LNCAP (cell line): ENCODE measurements around the gene BCOR.

ENCODE experiments used
- CTCF ChIP-seq: fragments of 450-650 bp; IDR thresholded peaks from 2 replicates; pipeline ENCODE4 v1.5.1; 2017; ENCODE audit warnings: mild to moderate bottlenecking

BCOR gene

GRCh38 chrX:40095583-40096394 is 2.0 kb downstream of the BCOR start:
- TF ChIP-seq CTCF = no peak

- TF ChIP-seq CTCF = no peak
Observed at GRCh38 chrX:40094900-40095582, 2.7 kb downstream of the BCOR start.

- TF ChIP-seq CTCF = no peak
Observed at GRCh38 chrX:40094041-40094899, 3.5 kb downstream of the BCOR start.

- TF ChIP-seq CTCF = no peak
Observed at GRCh38 chrX:40093586-40093985, 4.2 kb downstream of the BCOR start.

GRCh38 chrX:40092808-40093435 is 4.8 kb downstream of the BCOR start:
- no peak for TF ChIP-seq CTCF

GRCh38 chrX:40091691-40092421 is 5.9 kb downstream of the BCOR start:
- no peak for TF ChIP-seq CTCF
